Stimulated activated CD8-positive, alpha-beta memory T cell treated with anti-CD3 and anti-CD28 coated beads, Interleukin-4, amount 100 ng/mL, for 48 hours (primary cell): ENCODE measurements around the gene KLF13.

ENCODE experiments used
- DNase-seq: peaks from one replicate; pipeline ENCODE4 v3.0.0-alpha.2; 2020

The KLF13 gene

GRCh38 chr15:31366169-31366734, 39.6 kb downstream of the KLF13 start:
- DNase-seq, result no peak

- no peak for DNase-seq
Measured at GRCh38 chr15:31367021-31367729, 40.5 kb downstream of the KLF13 start.

GRCh38 chr15:31367730-31368344, 41.2 kb downstream of the KLF13 start:
- no peak for DNase-seq

GRCh38 chr15:31369727-31370126, 43.1 kb downstream of the KLF13 start:
- no peak for DNase-seq

GRCh38 chr15:31371520-31372240, 45.0 kb downstream of the KLF13 start:
- no peak for DNase-seq

GRCh38 chr15:31372635-31373091, 46.0 kb downstream of the KLF13 start:
- no peak for DNase-seq

GRCh38 chr15:31373096-31373865, 46.6 kb downstream of the KLF13 start:
- DNase-seq, result no peak

- DNase-seq, result no peak
Measured at GRCh38 chr15:31373970-31374369, 47.3 kb downstream of the KLF13 start.

GRCh38 chr15:31374489-31374888, 47.9 kb downstream of the KLF13 start:
- DNase-seq, result no peak

- no peak for DNase-seq
Measured at GRCh38 chr15:31374986-31375385, 48.4 kb downstream of the KLF13 start.

GRCh38 chr15:31375772-31376171, 49.1 kb downstream of the KLF13 start:
- DNase-seq, result no peak

- no peak for DNase-seq
Measured at GRCh38 chr15:31376511-31376910, 49.9 kb downstream of the KLF13 start.

GRCh38 chr15:31377030-31377429, 50.4 kb downstream of the KLF13 start:
- DNase-seq, result no peak

- no peak for DNase-seq
Measured at GRCh38 chr15:31378363-31378903, 51.8 kb downstream of the KLF13 start.

- no peak for DNase-seq
Measured at GRCh38 chr15:31379042-31379441, 52.4 kb downstream of the KLF13 start.

- DNase-seq, result no peak
Measured at GRCh38 chr15:31379577-31379976, 52.9 kb downstream of the KLF13 start.

- DNase-seq, result no peak
Measured at GRCh38 chr15:31381801-31382712, 55.4 kb downstream of the KLF13 start.

GRCh38 chr15:31382713-31383045, 56.0 kb downstream of the KLF13 start:
- no peak for DNase-seq

- no peak for DNase-seq
Measured at GRCh38 chr15:31383139-31383538, 56.5 kb downstream of the KLF13 start.

- DNase-seq, result no peak
Measured at GRCh38 chr15:31384568-31384967, 57.9 kb downstream of the KLF13 start.

GRCh38 chr15:31385736-31386135, 59.1 kb downstream of the KLF13 start:
- DNase-seq, result no peak

GRCh38 chr15:31387092-31387478, 60.5 kb downstream of the KLF13 start:
- DNase-seq, result peak; percentile 28
